Mammary epithelial cell (primary cell): ENCODE data around the gene ANKMY2.

Source experiments
- EZH2 ChIP-seq: IDR thresholded peaks from 2 replicates; pipeline ENCODE4 v1.6.1; 2012; ENCODE audit warnings: low read length, inconsistent platforms, borderline replicate concordance
- TF ChIP-seq, protein P1 (sequence below), 2 donors: IDR thresholded peaks in 1 of 2; conservative IDR thresholded peaks in 1 of 2; 2 replicates each; pipeline ENCODE4 v1.5.1; 2011 to 2012; ENCODE audit warnings: inconsistent platforms in 2 of 2, low read length in 2 of 2, mild to moderate bottlenecking in 2 of 2, control low read depth in 1 of 2, low read depth in 1 of 2; ENCODE audit not compliant: insufficient read depth in 1 of 2; ENCODE audit errors: extremely low read depth in 1 of 2

DNA sequence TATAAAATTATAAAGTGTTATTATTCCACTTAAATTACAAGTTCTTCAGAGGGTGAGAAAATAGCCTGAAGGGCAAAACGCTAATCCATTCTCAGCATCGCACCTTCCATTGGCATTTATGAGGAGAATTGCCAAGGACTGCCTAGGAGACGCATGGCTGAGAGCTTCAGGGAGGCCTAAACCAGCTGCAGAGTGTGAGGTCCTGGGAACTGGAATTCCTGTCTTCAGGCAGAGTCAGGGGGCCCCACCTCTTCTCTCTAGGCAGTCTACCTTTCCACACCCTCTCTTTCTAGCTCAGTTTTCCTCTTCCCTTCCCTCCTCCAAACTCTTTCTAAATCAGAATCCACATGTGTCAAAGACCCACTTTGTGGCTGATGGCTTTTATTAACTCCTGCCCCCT is 83.6 kb downstream of the ANKMY2 start:
- no peak for TF ChIP-seq EZH2
- TF ChIP-seq, protein P1, sequence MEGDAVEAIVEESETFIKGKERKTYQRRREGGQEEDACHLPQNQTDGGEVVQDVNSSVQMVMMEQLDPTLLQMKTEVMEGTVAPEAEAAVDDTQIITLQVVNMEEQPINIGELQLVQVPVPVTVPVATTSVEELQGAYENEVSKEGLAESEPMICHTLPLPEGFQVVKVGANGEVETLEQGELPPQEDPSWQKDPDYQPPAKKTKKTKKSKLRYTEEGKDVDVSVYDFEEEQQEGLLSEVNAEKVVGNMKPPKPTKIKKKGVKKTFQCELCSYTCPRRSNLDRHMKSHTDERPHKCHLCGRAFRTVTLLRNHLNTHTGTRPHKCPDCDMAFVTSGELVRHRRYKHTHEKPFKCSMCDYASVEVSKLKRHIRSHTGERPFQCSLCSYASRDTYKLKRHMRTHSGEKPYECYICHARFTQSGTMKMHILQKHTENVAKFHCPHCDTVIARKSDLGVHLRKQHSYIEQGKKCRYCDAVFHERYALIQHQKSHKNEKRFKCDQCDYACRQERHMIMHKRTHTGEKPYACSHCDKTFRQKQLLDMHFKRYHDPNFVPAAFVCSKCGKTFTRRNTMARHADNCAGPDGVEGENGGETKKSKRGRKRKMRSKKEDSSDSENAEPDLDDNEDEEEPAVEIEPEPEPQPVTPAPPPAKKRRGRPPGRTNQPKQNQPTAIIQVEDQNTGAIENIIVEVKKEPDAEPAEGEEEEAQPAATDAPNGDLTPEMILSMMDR (conservative IDR thresholded peaks at IDR 0.05 in 1 of 2, IDR thresholded peaks at IDR 0.05 in 1 of 2; ENCODE audit: extremely low read depth in 1 of 2, insufficient read depth in 1 of 2, low read depth in 1 of 2, low read length in 2 of 2): no peak
